Measurements from ENCODE around the gene PARD3. TPM values are rescaled to one million over a fixed set of nuclear protein-coding genes. Genes with fewer than 3 reads are reported as not detected.

PARD3 gene
- total RNA-seq, 1 donor from 2014 or later = 58.7 TPM

DNA sequence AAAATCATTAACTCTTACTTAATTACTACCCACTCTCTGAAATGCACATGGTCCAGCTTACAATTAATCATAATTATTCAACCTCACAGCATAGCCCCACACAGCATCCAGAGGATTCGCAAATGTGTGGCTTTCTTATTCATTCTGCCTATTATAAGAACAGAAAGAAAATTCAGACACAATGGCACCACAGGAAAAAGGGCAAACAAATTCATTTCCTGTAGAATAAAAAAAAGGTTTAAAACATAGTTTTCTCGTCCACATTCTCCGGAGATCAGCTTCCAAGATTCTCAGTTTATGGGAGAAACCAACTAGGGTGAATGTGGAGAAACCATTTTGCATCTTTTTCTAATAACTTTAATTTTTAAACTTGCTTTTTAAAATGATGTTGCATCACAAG, 201.6 kb downstream of the PARD3 start:
- H3K4me1 Mint-ChIP-seq = peaks cover 25% of the 10 kb centered on the region
- no peak overlapping the region for H3K27ac ChIP-seq
- H2AFZ ChIP-seq (replicated peaks) = no peak overlapping the region
- no peak overlapping the region for H3K4me2 ChIP-seq
- H3K36me3 Mint-ChIP-seq = peaks cover 6% of the 10 kb centered on the region
- peaks cover 12% of the 10 kb centered on the region for H3K9me3 Mint-ChIP-seq
- H3K9ac ChIP-seq = no peak overlapping the region
- no peak for DNase-seq (ENCODE audit: low spot score)
- no peaks in the 10 kb centered on the region for H3F3A ChIP-seq (ENCODE audit: low read depth)
- peaks cover 73% of the 10 kb centered on the region for H3K79me2 ChIP-seq (ENCODE audit: low read depth)
- no peak overlapping the region for H3K4me3 ChIP-seq
- TF ChIP-seq EZH2 (IDR thresholded peaks at IDR 0.05) (no peak), EZH2phosphoT487 (IDR thresholded peaks at IDR 0.05) (no peak)
- TF ChIP-seq, protein P1, sequence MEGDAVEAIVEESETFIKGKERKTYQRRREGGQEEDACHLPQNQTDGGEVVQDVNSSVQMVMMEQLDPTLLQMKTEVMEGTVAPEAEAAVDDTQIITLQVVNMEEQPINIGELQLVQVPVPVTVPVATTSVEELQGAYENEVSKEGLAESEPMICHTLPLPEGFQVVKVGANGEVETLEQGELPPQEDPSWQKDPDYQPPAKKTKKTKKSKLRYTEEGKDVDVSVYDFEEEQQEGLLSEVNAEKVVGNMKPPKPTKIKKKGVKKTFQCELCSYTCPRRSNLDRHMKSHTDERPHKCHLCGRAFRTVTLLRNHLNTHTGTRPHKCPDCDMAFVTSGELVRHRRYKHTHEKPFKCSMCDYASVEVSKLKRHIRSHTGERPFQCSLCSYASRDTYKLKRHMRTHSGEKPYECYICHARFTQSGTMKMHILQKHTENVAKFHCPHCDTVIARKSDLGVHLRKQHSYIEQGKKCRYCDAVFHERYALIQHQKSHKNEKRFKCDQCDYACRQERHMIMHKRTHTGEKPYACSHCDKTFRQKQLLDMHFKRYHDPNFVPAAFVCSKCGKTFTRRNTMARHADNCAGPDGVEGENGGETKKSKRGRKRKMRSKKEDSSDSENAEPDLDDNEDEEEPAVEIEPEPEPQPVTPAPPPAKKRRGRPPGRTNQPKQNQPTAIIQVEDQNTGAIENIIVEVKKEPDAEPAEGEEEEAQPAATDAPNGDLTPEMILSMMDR (IDR thresholded peaks at IDR 0.05) = no peak
- H3K27me3 ChIP-seq = no peaks in the 10 kb centered on the region
- no peaks in the 10 kb centered on the region for H3K27me3 Mint-ChIP-seq (ENCODE audit: insufficient read depth, low read depth)
- no peak overlapping the region for H3K27ac Mint-ChIP-seq
- peaks cover 12% of the 10 kb centered on the region for H3K4me1 ChIP-seq
- H4K20me1 ChIP-seq (ENCODE audit: low read depth) = no peaks in the 10 kb centered on the region
- no peak overlapping the region for H3K4me3 Mint-ChIP-seq
- no peaks in the 10 kb centered on the region for H3K9me3 ChIP-seq (ENCODE audit: low read depth)
- no peaks in the 10 kb centered on the region for H3K36me3 ChIP-seq

DNA sequence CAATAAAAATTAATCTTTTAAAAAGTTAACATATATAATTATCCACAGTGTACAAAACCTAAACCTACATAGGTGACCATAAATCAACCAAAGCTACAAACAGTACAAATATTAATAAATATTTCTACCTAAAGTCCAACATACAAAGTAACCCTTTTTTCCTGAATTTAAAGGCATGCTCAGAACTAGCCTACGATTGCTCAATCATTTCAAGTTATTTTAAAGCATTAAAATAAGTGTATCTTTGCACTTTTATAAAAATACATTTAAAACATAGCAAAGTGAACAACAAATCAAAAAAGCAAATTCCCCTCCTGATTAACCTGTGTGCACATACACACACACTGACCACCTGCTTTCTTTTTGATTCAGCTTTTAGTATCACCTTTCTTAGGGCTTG, 202.2 kb downstream of the PARD3 start:
- no peaks in the 10 kb centered on the region for H3K9me3 ChIP-seq (ENCODE audit: low read depth)
- TF ChIP-seq EZH2phosphoT487 (IDR thresholded peaks at IDR 0.05) (no peak), EZH2 (IDR thresholded peaks at IDR 0.05) (no peak)
- TF ChIP-seq, protein P1 (IDR thresholded peaks at IDR 0.05) = no peak
- no peaks in the 10 kb centered on the region for H3F3A ChIP-seq (ENCODE audit: low read depth)
- no peak overlapping the region for H2AFZ ChIP-seq (replicated peaks)
- no peak overlapping the region for H3K4me2 ChIP-seq
- H3K9ac ChIP-seq = no peak overlapping the region
- H3K79me2 ChIP-seq (ENCODE audit: low read depth) = peaks cover 68% of the 10 kb centered on the region
- H3K36me3 ChIP-seq = no peaks in the 10 kb centered on the region
- Mint-ChIP-seq H3K36me3 (peaks cover 6% of the 10 kb centered on the region), H3K4me1 (peaks cover 28% of the 10 kb centered on the region), H3K27ac (no peak overlapping the region), H3K9me3 (peaks cover 12% of the 10 kb centered on the region), H3K27me3 (ENCODE audit: insufficient read depth, low read depth) (no peaks in the 10 kb centered on the region), H3K4me3 (no peak overlapping the region)
- DNase-seq (ENCODE audit: low spot score) = no peak
- H3K4me1 ChIP-seq = peaks cover 12% of the 10 kb centered on the region
- H3K27me3 ChIP-seq = no peaks in the 10 kb centered on the region
- no peak overlapping the region for H3K4me3 ChIP-seq
- no peak overlapping the region for H3K27ac ChIP-seq
- H4K20me1 ChIP-seq (ENCODE audit: low read depth) = no peaks in the 10 kb centered on the region

DNA sequence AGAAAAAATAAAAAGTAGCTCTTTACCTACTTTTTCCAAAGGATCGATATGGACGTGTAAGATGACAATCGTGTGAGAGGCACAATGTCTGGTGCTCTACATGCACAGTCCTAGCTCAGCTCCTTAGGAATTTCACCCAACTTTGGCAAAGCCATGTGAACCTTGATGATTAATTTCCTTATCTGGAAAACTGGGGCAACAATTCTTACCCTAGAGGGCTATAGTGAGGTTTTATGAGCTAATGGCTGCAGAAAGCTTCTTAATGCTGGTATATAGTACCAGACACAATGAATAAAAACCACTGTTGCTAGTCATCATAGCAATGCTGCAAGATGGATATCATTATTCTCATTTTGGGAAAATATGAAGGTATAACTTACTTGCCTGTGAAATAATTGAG, 202.7 kb downstream of the PARD3 start:
- no peak overlapping the region for H3K27ac ChIP-seq
- DNase-seq (ENCODE audit: low spot score) = no peak
- Mint-ChIP-seq H3K9me3 (peaks cover 12% of the 10 kb centered on the region), H3K4me1 (peaks cover 33% of the 10 kb centered on the region), H3K36me3 (peaks cover 6% of the 10 kb centered on the region), H3K27me3 (ENCODE audit: insufficient read depth, low read depth) (no peaks in the 10 kb centered on the region), H3K27ac (no peak overlapping the region), H3K4me3 (no peak overlapping the region)
- H3K27me3 ChIP-seq = no peaks in the 10 kb centered on the region
- TF ChIP-seq, protein P1 (IDR thresholded peaks at IDR 0.05) = no peak
- no peak for TF ChIP-seq EZH2 (IDR thresholded peaks at IDR 0.05)
- no peak for TF ChIP-seq EZH2phosphoT487 (IDR thresholded peaks at IDR 0.05)
- H3K36me3 ChIP-seq = no peaks in the 10 kb centered on the region
- H3K9me3 ChIP-seq (ENCODE audit: low read depth) = no peaks in the 10 kb centered on the region
- no peak overlapping the region for H3K9ac ChIP-seq
- H3K79me2 ChIP-seq (ENCODE audit: low read depth) = peaks cover 63% of the 10 kb centered on the region
- H3K4me3 ChIP-seq = no peak overlapping the region
- peaks cover 12% of the 10 kb centered on the region for H3K4me1 ChIP-seq
- no peak overlapping the region for H3K4me2 ChIP-seq
- H3F3A ChIP-seq (ENCODE audit: low read depth) = no peaks in the 10 kb centered on the region
- no peak overlapping the region for H2AFZ ChIP-seq (replicated peaks)
- no peaks in the 10 kb centered on the region for H4K20me1 ChIP-seq (ENCODE audit: low read depth)

Measured in neural progenitor cell (in vitro differentiated cells).